ENCODE data around the gene TMEM125.

- TF ChIP-seq EZH2 (IDR thresholded peaks at IDR 0.05; ENCODE audit: insufficient read depth, poor library complexity, severe bottlenecking) (no peak), EZH2phosphoT487 (IDR thresholded peaks at IDR 0.05; ENCODE audit: insufficient read depth, low read depth) (no peak)
Measured at GRCh38 chr1:43239484-43239883, 30.3 kb upstream of the TMEM125 start.

Measured in GM23248 (cell line).